HUES6 (cell line): ENCODE data around the gene RBMS1.

ENCODE experiments used
- H3K27ac ChIP-seq: 2 replicates; pipeline ENCODE4 v1.7.0; 2013; ENCODE audit warnings: low read depth, mild to moderate bottlenecking, low read length, inconsistent platforms
- H3K27me3 ChIP-seq: 2 replicates; pipeline ENCODE4 v1.6.1; 2013; ENCODE audit warnings: low read length; ENCODE audit not compliant: control insufficient read depth, insufficient read depth
- H3K36me3 ChIP-seq: 2 replicates; pipeline ENCODE4 v1.6.1; 2013; ENCODE audit warnings: low read length; ENCODE audit not compliant: control insufficient read depth, insufficient read depth
- H3K4me1 ChIP-seq: 2 replicates; pipeline ENCODE4 v1.6.1; 2013; ENCODE audit warnings: low read length; ENCODE audit not compliant: control insufficient read depth, insufficient read depth
- H3K4me3 ChIP-seq: 2 replicates; pipeline ENCODE4 v1.5.1; 2013; ENCODE audit warnings: low read depth, low read length
- H3K9ac ChIP-seq: one replicate; pipeline ENCODE4 v1.6.1; 2013; ENCODE audit warnings: mild to moderate bottlenecking, low read length
- H3K9me3 ChIP-seq: 2 replicates; pipeline ENCODE4 v1.6.1; 2013; ENCODE audit warnings: low read depth, low read length; ENCODE audit not compliant: control insufficient read depth, insufficient read depth

Gene RBMS1

DNA sequence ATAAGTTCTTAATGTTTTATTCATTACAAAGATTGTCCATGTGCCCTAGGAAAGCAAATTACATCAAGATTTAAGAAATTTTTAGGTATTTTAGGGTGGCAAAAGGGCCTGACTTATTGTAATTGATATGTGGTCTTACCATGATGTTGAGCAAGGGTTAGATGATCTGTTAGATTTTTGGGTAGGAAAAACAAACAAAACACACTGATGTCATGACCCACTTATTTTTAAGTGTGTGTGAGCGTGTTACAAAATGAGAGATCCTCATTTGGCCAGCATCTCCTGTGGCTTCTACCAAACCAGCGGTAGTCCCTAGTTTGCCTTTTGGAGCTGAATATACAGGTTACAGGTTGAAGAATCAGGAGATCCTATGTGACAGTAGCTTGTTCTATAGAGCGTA, 203.8 kb downstream of the RBMS1 start:
- Histone ChIP-seq H3K9ac (no peak overlapping the region), H3K4me1 (no peaks in the 10 kb centered on the region; the same call in 1 of the 2 replicates), H3K27ac (no peak overlapping the region), H3K27me3 (no peaks in the 10 kb centered on the region), H3K36me3 (peaks cover 20% of the 10 kb centered on the region), H3K9me3 (no peaks in the 10 kb centered on the region), H3K4me3 (no peak overlapping the region)

- Histone ChIP-seq H3K4me1 (no peaks in the 10 kb centered on the region; the same call in 1 of the 2 replicates), H3K27me3 (no peaks in the 10 kb centered on the region), H3K36me3 (peaks cover 27% of the 10 kb centered on the region), H3K9me3 (no peaks in the 10 kb centered on the region), H3K4me3 (no peak overlapping the region), H3K27ac (no peak overlapping the region), H3K9ac (no peak overlapping the region)
Observed at GRCh38 chr2:160289126-160289525, 204.5 kb downstream of the RBMS1 start.

GRCh38 chr2:160288324-160288723, 205.3 kb downstream of the RBMS1 start:
- no peak overlapping the region for H3K27ac ChIP-seq
- H3K9ac ChIP-seq: no peak overlapping the region
- no peak overlapping the region for H3K4me3 ChIP-seq
- H3K27me3 ChIP-seq: no peaks in the 10 kb centered on the region
- no peaks in the 10 kb centered on the region for H3K9me3 ChIP-seq
- peaks cover 31% of the 10 kb centered on the region for H3K36me3 ChIP-seq
- H3K4me1 ChIP-seq: no peaks in the 10 kb centered on the region; the same call in 1 of the 2 replicates

GRCh38 chr2:160287476-160287875, 206.1 kb downstream of the RBMS1 start:
- Histone ChIP-seq H3K4me3 (no peak overlapping the region), H3K27me3 (no peaks in the 10 kb centered on the region), H3K9ac (no peak overlapping the region), H3K27ac (no peak overlapping the region), H3K9me3 (no peaks in the 10 kb centered on the region), H3K4me1 (no peaks in the 10 kb centered on the region), H3K36me3 (peaks cover 30% of the 10 kb centered on the region)

GRCh38 chr2:160286551-160286950, 207.1 kb downstream of the RBMS1 start:
- H3K27ac ChIP-seq: no peak overlapping the region
- H3K36me3 ChIP-seq: peaks cover 33% of the 10 kb centered on the region
- no peaks in the 10 kb centered on the region for H3K9me3 ChIP-seq
- H3K4me3 ChIP-seq: no peak overlapping the region
- no peak overlapping the region for H3K9ac ChIP-seq
- H3K27me3 ChIP-seq: no peaks in the 10 kb centered on the region
- H3K4me1 ChIP-seq: no peaks in the 10 kb centered on the region

DNA sequence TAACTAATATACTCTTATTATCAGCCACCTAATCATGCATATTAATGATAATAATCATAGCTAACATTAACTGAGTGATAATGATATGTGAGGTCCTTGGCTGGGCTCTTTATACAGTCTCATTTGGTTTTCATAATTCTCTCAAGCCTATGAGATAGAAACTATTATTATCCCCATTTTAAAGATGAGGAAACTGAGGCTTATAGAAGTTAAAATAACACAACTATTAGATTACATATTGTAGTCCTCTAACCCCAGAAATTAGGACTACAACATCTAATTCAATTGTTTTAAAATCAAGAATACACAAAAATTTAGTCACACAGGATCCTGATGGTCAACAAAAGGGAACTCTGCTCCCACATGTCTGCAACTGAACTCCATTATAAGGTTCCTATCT, 209.9 kb downstream of the RBMS1 start:
- H3K9me3 ChIP-seq: no peaks in the 10 kb centered on the region
- H3K36me3 ChIP-seq: peaks cover 33% of the 10 kb centered on the region
- H3K9ac ChIP-seq: no peak overlapping the region
- H3K27ac ChIP-seq: no peak overlapping the region
- no peak overlapping the region for H3K4me3 ChIP-seq
- no peaks in the 10 kb centered on the region for H3K27me3 ChIP-seq
- peaks cover 2% of the 10 kb centered on the region; the same call in 1 of the 2 replicates for H3K4me1 ChIP-seq

DNA sequence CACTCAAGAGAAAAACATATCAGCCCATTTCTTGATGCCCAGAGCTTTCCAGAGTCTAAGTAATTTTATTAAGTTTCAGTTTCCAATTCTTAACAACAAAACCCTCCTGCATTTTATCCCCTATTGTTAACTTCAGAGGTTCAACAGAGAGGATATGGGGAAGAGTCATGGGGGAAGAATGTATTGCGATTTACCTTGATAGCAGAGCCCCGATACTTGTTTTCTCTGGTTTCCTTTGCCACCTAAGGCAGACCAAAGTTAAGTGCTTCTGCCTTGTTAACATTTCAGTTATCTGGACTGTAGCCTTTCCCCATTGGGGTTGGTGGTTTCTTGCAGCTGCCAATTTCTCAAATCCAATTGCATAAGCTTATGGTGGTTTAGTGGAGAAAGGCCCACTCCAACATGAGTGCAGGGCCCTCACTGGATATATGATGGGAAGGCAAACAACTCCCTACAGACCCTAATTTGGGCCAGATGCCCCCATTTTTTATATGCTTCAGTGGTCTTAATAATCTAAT, 211.5 kb downstream of the RBMS1 start:
- peaks cover 5% of the 10 kb centered on the region; the same call in 1 of the 2 replicates for H3K4me1 ChIP-seq
- no peaks in the 10 kb centered on the region for H3K9me3 ChIP-seq
- no peak overlapping the region for H3K9ac ChIP-seq
- H3K27me3 ChIP-seq: no peaks in the 10 kb centered on the region
- H3K36me3 ChIP-seq: peaks cover 47% of the 10 kb centered on the region
- H3K4me3 ChIP-seq: no peak overlapping the region
- H3K27ac ChIP-seq: no peak overlapping the region

DNA sequence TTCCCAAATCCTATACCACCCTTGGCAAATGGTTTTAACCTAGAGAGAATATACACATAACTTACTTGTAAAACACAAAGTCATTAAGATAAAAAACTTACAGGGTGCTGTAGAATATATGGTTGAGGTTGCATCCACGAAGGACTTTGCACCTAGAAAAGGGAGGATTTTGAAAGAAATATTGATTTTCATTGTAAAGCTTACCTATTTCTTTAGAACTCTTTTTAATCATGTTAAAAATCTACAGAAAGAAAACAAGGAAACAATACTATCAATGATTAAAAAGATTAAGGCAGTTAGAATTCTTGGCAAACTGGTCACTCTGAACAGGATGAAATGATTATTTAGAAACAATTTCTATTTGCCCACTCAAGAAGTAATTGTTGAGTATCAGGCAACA, 212.4 kb downstream of the RBMS1 start:
- Histone ChIP-seq H3K4me1 (peaks cover 5% of the 10 kb centered on the region; the same call in 1 of the 2 replicates), H3K36me3 (peaks cover 47% of the 10 kb centered on the region)

DNA sequence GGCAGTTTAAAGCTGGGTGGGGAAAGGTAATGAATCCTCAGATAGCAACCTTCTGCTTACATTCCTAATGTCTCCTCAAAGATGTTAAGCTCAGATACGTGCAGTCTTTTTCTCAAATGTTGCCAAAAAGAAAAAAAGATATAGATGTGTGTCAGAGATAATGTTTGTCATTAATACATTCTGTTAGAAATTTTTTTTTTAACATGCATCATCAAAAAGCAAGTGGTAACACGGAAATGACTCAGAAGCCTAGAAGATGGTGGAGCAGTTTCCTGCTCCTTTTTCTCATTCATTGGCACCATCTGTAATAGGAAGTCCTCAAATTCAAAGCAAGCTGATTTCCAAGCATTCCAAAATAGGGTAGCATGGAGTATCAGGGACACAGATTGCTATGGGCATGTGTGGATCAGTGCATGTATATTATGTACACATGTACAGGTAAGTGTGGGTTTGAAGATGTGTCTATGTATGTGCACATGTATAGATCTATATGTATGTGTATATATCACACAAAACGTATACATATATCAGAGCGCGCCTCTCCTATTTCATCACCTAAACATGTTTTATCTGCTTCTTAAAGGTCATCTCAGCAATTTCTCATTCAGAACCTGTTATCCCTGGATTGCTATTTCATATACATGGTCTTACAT, 213.7 kb downstream of the RBMS1 start:
- Histone ChIP-seq H3K27me3 (no peaks in the 10 kb centered on the region), H3K4me1 (peaks cover 5% of the 10 kb centered on the region; the same call in 1 of the 2 replicates), H3K9me3 (no peaks in the 10 kb centered on the region), H3K27ac (no peak overlapping the region), H3K4me3 (no peak overlapping the region), H3K36me3 (peaks cover 51% of the 10 kb centered on the region), H3K9ac (no peak overlapping the region)

More for the DNA sequence above, 212.4 kb downstream of the RBMS1 start:
- Histone ChIP-seq H3K27me3 (no peaks in the 10 kb centered on the region), H3K9me3 (no peaks in the 10 kb centered on the region), H3K4me3 (no peak overlapping the region), H3K9ac (no peak overlapping the region), H3K27ac (no peak overlapping the region)

DNA sequence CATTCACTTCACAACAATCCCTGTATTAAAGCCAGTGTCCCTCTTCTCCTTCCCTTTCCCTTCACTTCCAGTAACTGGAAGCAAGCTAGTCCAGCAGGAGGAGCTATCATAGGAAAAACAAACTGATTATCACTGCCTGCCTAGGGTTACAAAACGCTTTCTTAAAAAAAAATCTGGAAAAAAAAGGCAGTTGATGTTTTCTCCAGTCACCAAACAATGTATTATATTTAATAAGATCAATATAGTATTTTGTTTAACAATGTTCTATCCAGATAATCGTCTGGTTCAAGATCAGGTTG, 214.8 kb downstream of the RBMS1 start:
- Histone ChIP-seq H3K4me1 (peaks cover 5% of the 10 kb centered on the region; the same call in 1 of the 2 replicates), H3K4me3 (no peak overlapping the region), H3K36me3 (peaks cover 43% of the 10 kb centered on the region), H3K27me3 (no peaks in the 10 kb centered on the region), H3K9me3 (no peaks in the 10 kb centered on the region), H3K9ac (no peak overlapping the region), H3K27ac (no peak overlapping the region)

DNA sequence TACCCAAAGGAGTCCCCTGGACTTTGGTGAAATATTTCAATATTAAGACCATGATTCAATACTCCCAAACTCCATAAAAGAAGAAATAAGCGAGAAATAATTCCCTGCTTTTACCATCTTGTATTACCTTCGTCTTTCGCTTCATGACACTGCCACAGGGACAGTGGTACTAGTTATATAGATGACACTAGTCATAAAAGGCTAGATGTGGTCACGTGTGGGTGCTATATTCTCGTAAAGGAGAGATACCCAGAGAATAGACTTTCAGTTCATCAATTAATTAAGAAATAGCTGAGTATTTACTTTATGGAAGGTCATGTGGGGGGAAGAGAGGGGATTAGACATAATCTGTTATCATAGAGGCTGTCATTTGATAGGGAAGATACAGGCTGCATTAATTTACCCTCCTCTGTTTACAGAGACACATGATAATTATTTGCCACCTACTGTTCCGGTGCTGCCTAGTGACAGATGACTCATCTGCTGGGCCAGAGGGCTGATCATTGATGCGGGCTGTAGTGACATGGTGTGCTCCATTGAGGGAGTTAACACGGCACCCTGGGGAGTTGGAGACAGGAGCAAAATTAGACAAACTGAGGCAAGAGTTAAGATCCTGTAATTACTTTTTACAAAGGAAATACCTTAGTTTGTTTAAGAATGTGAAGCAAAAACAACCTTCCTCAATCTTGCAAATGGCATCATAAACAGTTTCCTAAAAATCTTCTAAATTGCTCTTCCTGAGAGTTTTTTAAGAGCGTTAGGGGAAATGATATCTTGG, 215.3 kb downstream of the RBMS1 start:
- H3K4me1 ChIP-seq: peaks cover 5% of the 10 kb centered on the region; the same call in 1 of the 2 replicates
- peaks cover 40% of the 10 kb centered on the region for H3K36me3 ChIP-seq
- no peak overlapping the region for H3K9ac ChIP-seq
- no peaks in the 10 kb centered on the region for H3K9me3 ChIP-seq
- no peak overlapping the region for H3K27ac ChIP-seq
- no peak overlapping the region for H3K4me3 ChIP-seq
- no peaks in the 10 kb centered on the region for H3K27me3 ChIP-seq
